C4-2B (cell line): ENCODE measurements around the gene TTC28.

Experiments used
- CTCF ChIP-seq: fragments of 450-650 bp; conservative IDR thresholded peaks from 2 replicates; pipeline ENCODE4 v1.5.1; 2017; ENCODE audit warnings: mild to moderate bottlenecking
- ZFX ChIP-seq: fragments of 450-650 bp; IDR thresholded peaks from 2 replicates; pipeline ENCODE4 v1.6.1; 2017

- TF ChIP-seq CTCF (no peak), ZFX (no peak)
These were observed 730.2 kb downstream of the TTC28 start for GRCh38 chr22:27949421-27949820.
